GM21528 (cell line): ENCODE measurements around the gene LCT.

Source experiments
- ATAC-seq: cut with Tn5 transposase; IDR thresholded peaks from one replicate; pipeline ENCODE4 v1.9.1; 2021; ENCODE audit warnings: mild to moderate bottlenecking, moderate library complexity; ENCODE audit not compliant: unreplicated experiment, low FRiP score

LCT gene

DNA sequence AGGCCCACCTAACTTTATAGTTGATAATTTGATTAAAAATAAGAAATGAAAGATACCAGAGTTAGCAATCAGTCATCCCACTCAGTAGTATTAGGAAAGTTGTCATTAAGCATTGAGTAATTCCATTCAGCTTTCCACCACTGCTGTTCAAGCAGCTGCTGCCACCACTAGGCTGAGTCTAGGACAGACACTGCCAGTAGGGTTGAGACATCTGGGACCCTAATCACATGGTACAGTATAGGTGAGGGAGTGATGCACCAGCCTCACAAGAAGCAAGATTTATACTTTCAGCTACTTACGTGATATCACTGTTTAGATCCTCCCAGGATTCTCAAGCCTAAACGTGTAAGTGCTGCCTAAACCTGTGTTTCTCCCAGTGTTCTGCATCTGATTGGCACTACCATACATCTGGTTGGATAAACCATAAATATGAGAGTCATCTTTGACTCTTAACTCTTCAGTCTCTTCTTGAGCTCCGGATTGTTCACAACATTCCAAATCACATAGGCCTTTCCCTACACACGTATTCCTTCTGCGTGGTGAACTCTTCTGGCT lies 92.1 kb downstream of the LCT start:
- no peak for ATAC-seq

DNA sequence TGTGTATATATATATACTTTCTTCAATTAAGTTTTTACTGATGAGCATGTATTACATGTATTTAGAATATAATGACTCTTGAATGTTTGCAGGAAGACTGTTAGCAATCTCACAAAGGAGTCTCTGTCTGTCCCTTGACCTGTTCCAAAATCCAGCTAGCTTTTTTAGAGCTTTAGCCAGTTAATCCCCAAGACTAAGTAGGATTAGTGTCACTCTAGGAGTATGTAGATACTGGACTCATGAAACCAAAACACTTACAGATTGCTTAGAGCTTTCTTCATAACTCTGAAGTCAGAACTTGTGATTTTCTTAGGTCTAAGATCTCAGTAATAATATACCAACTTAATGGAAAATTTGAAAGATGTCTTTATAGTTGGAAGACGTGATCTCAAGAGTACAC lies 93.1 kb downstream of the LCT start:
- ATAC-seq, result no peak

DNA sequence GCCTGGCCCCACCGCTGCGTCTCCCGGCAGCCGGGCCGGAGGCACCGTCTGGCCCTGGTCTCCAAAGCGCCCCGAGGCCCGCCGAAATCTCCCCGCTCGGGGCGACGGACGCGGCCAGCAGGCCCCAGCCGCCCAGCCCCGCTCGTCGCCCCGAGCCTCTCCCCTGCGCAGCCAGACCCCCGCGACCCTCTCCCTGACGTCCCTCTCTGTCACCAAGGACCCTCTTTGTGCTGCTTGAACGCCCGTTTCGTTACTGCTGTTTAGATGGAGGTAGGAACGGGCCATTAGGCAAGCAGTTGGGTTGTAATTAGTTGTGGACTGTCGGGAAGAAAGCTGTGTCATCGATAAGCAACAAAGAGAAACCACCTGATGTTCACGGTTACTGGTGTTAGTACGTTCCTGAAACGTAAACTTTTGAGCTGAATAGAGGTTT lies 94.6 kb downstream of the LCT start:
- ATAC-seq, result peak; percentile 36

DNA sequence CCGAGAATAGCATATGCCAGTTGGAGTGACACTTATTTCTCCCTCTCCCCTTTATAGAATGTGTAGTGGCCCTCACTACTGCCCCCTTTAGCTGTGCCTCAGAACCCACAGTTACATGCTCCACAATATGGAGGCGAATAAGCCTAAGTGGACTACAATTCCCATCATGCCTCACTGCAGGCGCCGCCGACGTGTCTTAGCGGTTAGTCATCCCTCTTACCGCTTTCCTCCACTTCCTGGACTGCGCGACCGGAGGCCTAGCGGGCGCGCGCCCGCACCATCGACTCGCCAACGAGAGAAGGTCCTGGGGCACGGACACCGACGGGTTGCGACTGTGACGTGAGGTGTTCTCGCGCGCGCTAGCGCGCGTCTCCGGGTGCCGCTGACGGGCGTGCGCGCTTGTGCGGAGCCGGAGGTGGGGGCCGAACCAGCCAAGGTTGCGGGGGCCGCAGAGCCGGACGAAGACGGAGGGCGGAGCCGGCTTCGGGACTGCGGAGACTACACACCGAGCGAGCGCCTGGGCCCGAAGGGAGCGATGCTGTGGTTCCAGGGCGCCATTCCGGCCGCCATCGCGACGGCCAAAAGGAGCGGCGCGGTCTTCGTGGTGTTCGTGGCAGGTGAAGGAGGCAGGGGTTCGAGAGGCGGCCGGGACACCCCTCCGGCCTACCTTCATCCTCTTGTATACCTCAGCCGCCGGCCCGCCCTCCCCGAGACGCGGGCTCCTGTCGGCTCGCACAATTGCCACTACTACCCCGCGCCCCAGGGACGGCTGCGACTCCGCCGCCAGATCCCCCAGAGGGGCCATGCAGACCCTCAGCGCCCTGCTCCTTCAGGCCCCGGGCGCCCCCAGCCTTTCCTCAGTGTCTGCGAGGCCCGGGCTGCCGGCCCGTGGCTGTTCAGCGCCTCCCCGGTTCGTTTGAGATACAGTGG lies 95.3 kb downstream of the LCT start, which contains the start of gene UBXN4:
Gene UBXN4 (plus strand): TSS at position 461 of the 930 bp plus-strand sequence. CDS start 75 bp downstream, at position 536.
- peak; percentile 93 for ATAC-seq

DNA sequence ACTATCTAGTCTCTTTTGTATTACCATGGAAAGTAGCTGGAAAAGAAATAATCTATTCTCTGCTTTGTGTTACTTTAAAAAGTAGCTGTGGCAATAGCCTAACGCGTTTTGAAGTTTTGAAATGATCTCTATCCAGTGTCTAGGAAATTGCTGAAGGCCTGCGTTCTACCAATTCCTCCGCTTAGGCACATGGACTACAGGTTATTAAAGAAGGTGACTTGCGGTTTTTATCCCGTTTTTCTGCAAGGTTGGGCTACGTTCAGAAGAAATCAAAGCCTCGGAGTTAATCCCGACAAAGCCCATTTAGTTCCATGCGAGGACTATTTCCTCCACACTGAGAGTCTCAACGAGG lies 96.0 kb downstream of the LCT start:
- no peak for ATAC-seq

DNA sequence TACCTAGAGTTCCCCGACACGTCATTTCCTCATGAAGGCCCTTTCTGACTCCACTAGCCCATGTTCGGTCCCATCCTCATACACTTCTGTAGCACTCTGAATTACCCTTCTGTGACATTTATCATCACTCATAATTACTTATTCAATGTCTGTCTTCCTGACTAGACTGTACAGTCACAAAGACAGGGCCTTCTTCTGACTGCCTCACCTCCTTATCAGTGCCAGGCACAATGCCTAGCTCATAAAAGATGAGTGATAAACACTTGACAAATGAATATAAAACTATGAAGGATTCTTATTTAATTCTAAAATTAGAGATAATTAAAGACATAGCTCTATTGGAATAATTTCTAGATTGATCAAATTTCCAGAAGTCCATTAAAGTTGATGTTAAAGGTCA lies 96.8 kb downstream of the LCT start:
- no peak for ATAC-seq
